ENCODE results near the gene CERS4. TPM values are rescaled to one million over a fixed set of nuclear protein-coding genes. Genes with fewer than 3 reads are reported as not detected.

CERS4 gene
- total and polyA plus RNA-seq, 8 donors: 41.6 to 118 (median 67.7) TPM

DNA sequence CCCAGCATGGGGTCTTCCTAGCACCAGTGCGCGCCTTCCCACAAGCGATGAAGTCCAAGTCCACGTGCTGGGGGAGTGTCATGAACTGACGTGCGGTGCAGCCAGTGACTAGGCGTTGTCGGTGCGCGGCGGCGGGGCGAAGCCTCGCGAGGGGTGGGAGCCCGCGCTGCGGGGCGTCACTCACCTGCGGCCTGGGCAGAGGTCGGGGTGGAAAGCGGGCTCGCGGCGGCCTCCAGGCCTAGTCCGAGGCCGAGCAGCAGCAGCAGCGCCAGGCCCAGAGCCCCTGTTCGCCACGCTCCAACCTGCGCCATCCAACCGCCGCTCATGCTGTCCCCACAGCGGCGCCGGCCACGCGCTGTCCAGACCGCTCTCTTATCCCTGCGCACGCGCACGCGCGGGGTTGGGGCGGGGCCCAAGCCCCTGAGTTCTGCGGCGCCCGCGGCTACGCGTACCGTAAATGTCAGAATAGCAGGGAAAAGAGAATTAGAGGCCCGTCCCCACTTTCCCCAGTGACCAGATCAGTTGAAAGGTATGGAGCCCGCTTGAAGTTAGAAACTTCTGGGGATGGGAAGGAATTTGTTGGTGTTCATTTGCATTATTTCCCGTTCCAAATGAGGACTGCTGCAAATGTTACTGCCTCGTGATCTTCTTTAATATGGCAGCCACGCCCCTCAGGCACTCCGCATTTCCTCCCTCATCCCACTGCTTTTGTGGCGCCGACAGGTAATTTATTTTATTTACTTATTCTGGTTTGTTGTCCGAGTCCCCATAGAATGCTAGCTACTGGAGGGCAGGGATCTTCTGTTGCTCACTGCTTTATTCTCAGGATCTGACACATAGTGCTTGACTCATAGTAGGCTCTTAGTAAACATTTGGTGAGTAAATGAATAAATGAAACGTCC lies 99.0 kb downstream of the CERS4 start, which contains the start of gene CD320:
Gene CD320 (minus strand): TSS at position 394 of the 902 bp plus-strand sequence. CDS start 68 bp downstream, at position 326.
- Histone ChIP-seq H3K9me3 (no peaks in the 10 kb centered on the region), H3K4me1 (peaks cover 0 to 6% (median 0%) of the 10 kb centered on the region in 3 donors), H3K36me3 (peaks cover 0 to 8% (median 0%) of the 10 kb centered on the region in 3 donors), H3K4me3 (peak within 1 kb of the TSS; percentile 51 to 73 (median 54)), H3K27me3 (no peaks in the 10 kb centered on the region), H3K27ac (peak within 1 kb of the TSS in 2 of 4 donors; percentile 12 to 54)
- intact Hi-C loops (cut with DNase I): no loop called here
- TF ChIP-seq, protein P1, sequence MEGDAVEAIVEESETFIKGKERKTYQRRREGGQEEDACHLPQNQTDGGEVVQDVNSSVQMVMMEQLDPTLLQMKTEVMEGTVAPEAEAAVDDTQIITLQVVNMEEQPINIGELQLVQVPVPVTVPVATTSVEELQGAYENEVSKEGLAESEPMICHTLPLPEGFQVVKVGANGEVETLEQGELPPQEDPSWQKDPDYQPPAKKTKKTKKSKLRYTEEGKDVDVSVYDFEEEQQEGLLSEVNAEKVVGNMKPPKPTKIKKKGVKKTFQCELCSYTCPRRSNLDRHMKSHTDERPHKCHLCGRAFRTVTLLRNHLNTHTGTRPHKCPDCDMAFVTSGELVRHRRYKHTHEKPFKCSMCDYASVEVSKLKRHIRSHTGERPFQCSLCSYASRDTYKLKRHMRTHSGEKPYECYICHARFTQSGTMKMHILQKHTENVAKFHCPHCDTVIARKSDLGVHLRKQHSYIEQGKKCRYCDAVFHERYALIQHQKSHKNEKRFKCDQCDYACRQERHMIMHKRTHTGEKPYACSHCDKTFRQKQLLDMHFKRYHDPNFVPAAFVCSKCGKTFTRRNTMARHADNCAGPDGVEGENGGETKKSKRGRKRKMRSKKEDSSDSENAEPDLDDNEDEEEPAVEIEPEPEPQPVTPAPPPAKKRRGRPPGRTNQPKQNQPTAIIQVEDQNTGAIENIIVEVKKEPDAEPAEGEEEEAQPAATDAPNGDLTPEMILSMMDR (IDR thresholded peaks at IDR 0.05): no peak
- DNase-seq: peak; percentile 85 to 96 (median 88)
- peak; percentile 97 to 98 (median 98) for ATAC-seq
- FAIRE-seq: no peak
- 0% methylated on average over 44 to 63 of the region's 63 CpGs for WGBS, 2 donors

DNA sequence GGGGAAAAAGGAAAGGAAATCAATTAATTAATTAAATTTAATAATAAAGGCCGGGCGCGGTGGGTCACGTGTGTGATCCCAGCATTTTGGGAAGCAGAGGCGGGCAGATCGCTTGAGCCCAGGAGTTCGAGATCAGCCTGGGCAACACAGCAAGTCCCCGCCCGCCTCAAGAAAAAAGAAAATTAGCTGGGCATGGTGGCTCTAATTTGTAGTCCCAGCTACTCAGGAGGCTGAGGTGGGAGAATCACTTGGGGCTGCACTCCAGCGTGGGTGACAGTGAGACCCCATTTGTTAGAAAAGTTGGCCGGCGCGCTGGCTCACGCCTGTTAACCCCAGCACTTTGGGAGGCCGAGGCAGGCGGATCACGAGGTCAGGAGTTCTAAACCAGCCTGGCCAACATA lies 99.7 kb downstream of the CERS4 start:
- H3K36me3 ChIP-seq: peaks cover 0 to 8% (median 4%) of the 10 kb centered on the region in 3 donors
- no peaks in the 10 kb centered on the region for H3K27me3 ChIP-seq
- no peak overlapping the region for H3K27ac ChIP-seq
- H3K4me3 ChIP-seq: peak overlapping the region in 2 of 4 donors; percentile 53 to 73
- intact Hi-C loops (cut with DNase I): no loop called here
- TF ChIP-seq, protein P1 (IDR thresholded peaks at IDR 0.05): no peak
- 72 to 75% methylated on average over 16 to 17 of the region's 17 CpGs for WGBS, 2 donors
- H3K9me3 ChIP-seq: no peaks in the 10 kb centered on the region
- DNase-seq (peak in 4 of 6 donors; percentile 11 to 44 (median 23)), ATAC-seq (no peak), FAIRE-seq (no peak)
- H3K4me1 ChIP-seq: peaks cover 0 to 6% (median 0%) of the 10 kb centered on the region in 3 donors

DNA sequence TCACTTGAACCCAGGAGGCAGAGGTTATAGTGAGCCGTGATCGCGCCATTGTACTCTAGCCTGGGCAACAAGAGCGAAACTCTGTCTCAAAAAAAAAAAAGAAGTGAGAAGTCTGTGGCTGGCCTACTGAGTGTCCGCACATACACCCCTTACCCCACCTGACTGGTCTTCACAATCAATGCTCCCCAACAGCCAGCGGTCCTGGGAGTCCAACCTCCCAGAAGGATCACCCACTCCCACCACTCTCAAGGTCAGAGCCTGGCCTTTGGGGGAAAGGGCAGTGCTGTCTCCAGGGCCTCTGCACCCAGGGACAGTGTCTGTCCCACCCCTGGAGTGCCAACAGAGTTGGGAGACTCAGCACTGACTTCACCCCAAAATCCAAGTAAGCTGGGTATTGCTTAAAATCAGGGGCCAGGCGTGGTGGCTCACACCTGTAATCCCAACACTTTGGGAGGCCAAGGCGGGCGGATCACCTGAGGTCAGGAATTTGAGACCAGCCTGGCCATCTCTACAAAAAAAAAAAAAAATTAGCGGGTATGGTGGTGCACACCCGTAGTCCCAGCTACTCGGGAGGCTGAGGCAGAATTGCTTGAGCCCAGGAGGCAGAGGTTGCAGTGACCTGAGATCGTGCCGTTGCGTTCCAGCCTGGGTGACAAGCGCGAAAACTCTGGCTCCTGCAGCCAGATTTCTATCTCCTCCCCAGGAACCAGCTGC lies 101.3 kb downstream of the CERS4 start:
- DNase-seq (peak in 4 of 6 donors; percentile 8 to 23 (median 10)), FAIRE-seq (no peak)
- intact Hi-C loops (cut with DNase I): no loop called here

DNA sequence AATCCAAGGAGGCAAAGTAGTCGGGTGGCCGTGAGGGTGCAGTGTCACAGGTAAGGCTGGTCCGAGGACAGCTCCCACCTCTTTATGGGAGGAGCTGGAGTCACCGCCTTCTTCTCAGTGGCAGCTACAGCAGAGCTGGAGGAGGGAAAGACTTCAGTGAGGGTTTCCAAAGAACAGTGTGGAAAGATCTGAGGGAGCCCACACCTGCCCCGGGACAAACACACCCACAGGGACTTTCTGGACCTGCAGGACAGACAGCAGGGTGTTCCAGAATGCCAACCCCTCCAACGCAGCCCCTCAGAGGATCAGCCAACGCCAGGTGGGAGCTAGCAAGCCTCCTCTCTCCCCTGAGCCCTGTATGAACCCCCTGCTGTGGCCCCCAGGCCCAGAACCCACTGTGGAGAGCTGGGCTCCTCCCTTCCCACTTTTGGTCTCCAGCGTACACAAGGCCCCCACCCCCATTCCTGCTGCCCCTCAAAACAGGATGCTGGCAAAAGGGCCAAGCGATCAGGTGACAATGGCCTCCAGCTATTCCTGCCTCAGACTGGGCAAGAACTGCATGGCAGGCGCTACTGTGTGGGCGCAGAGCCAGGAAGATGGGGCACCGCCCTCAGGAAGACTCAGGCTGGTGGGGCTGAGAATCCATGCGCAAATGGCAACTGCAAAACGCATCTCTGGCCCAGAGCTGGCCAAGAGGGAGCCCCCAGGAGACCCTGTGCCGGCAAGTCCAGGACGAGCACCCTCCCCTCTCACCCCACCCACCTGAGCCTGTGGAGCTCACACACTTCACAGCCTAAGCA lies 102.5 kb downstream of the CERS4 start:
- peaks cover 0 to 23% (median 4%) of the 10 kb centered on the region in 3 donors for H3K36me3 ChIP-seq
- no peaks in the 10 kb centered on the region for H3K9me3 ChIP-seq
- 83 to 84% methylated on average over 16 of the region's 16 CpGs for WGBS, 2 donors
- no peaks in the 10 kb centered on the region for H3K27me3 ChIP-seq
- no peak overlapping the region for H3K4me3 ChIP-seq
- intact Hi-C loops (cut with DNase I): no loop called here
- no peak for FAIRE-seq
- ATAC-seq: no peak
- peak; percentile 1 to 48 (median 22) for DNase-seq
- peaks cover 0 to 6% (median 0%) of the 10 kb centered on the region in 3 donors for H3K4me1 ChIP-seq
- H3K27ac ChIP-seq: no peak overlapping the region
- TF ChIP-seq, protein P1 (IDR thresholded peaks at IDR 0.05): no peak

More for the DNA sequence above, 101.3 kb downstream of the CERS4 start:
- Histone ChIP-seq H3K27me3 (no peaks in the 10 kb centered on the region), H3K4me1 (peaks cover 0 to 6% (median 0%) of the 10 kb centered on the region in 3 donors), H3K9me3 (no peaks in the 10 kb centered on the region), H3K36me3 (peaks cover 0 to 16% (median 4%) of the 10 kb centered on the region in 3 donors), H3K27ac (no peak overlapping the region), H3K4me3 (no peak overlapping the region)
- no peak for ATAC-seq
- TF ChIP-seq, protein P1 (IDR thresholded peaks at IDR 0.05): no peak
- WGBS, 2 donors: 94 to 97% methylated on average over 17 of the region's 17 CpGs

Other genes with a start within 250 kb of the CERS4 start
- 10 to 100 TPM; 17.9 to 38.4 (median 28.7) TPM for gene ELAVL1, start 203.7 kb upstream of the CERS4 start, total RNA-seq
- gene ELAVL1, start 203.7 kb upstream of the CERS4 start, polyA plus RNA-seq: 10 to 100 TPM in 1 of 2 donors, 1 to 10 TPM in 1; 6.6 to 18.2 TPM
- not detected for gene CCL25, start 156.6 kb upstream of the CERS4 start, total RNA-seq
- under 1 TPM in 1 of 2 donors, not detected in 1; 0.19 TPM for gene CCL25, start 156.6 kb upstream of the CERS4 start, polyA plus RNA-seq
- under 1 TPM in 4 of 6 donors, not detected in 2; under 0.01 to 0.20 (median 0.06) TPM for gene FBN3, start 59.8 kb upstream of the CERS4 start, total RNA-seq
- under 1 TPM; 0.02 to 0.04 TPM for gene FBN3, start 59.8 kb upstream of the CERS4 start, polyA plus RNA-seq
- gene CD320, start 99.0 kb downstream of the CERS4 start, total RNA-seq: 10 to 100 TPM; 13.8 to 24.4 (median 18.2) TPM
- 10 to 100 TPM; 22.2 to 58.4 TPM for gene CD320, start 99.0 kb downstream of the CERS4 start, polyA plus RNA-seq
- 10 to 100 TPM in 5 of 6 donors, 1 to 10 TPM in 1; 7.7 to 17.8 (median 11.2) TPM for gene NDUFA7, start 112.0 kb downstream of the CERS4 start, total RNA-seq
- 10 to 100 TPM; 71.4 to 81.2 TPM for gene NDUFA7, start 112.0 kb downstream of the CERS4 start, polyA plus RNA-seq
- 1,000 to 10,000 TPM in 4 of 6 donors, 100 to 1,000 TPM in 2; 892 to 1,524 (median 1,066) TPM for gene RPS28, start 112.1 kb downstream of the CERS4 start, total RNA-seq
- 100 to 1,000 TPM; 706 to 850 TPM for gene RPS28, start 112.1 kb downstream of the CERS4 start, polyA plus RNA-seq
- 1 to 10 TPM; 1.7 to 2.3 (median 2.0) TPM for gene KANK3, start 133.9 kb downstream of the CERS4 start, total RNA-seq
- gene KANK3, start 133.9 kb downstream of the CERS4 start, polyA plus RNA-seq: 10 to 100 TPM in 1 of 2 donors, 1 to 10 TPM in 1; 7.7 to 17.9 TPM
- 10 to 100 TPM in 4 of 6 donors, 1 to 10 TPM in 2; 2.8 to 82.8 (median 22.5) TPM for gene ANGPTL4, start 154.8 kb downstream of the CERS4 start, total RNA-seq
- 100 to 1,000 TPM in 1 of 2 donors, 10 to 100 TPM in 1; 95.0 to 169 TPM for gene ANGPTL4, start 154.8 kb downstream of the CERS4 start, polyA plus RNA-seq
- 10 to 100 TPM; 52.1 to 75.2 (median 56.8) TPM for gene RAB11B, start 181.0 kb downstream of the CERS4 start, total RNA-seq
- gene RAB11B, start 181.0 kb downstream of the CERS4 start, polyA plus RNA-seq: 100 to 1,000 TPM in 1 of 2 donors, 10 to 100 TPM in 1; 84.6 to 107 TPM
- 10 to 100 TPM in 5 of 6 donors, 1 to 10 TPM in 1; 8.8 to 18.0 (median 11.0) TPM for gene MARCHF2, start 203.9 kb downstream of the CERS4 start, total RNA-seq
- gene MARCHF2, start 203.9 kb downstream of the CERS4 start, polyA plus RNA-seq: 10 to 100 TPM; 17.1 to 22.6 TPM
- 10 to 100 TPM; 44.5 to 88.3 (median 66.6) TPM for gene HNRNPM, start 235.6 kb downstream of the CERS4 start, total RNA-seq
- gene HNRNPM, start 235.6 kb downstream of the CERS4 start, polyA plus RNA-seq: 10 to 100 TPM; 52.5 to 90.1 TPM